Measurements from ENCODE around the gene UBA6.

- TF ChIP-seq, protein P1, sequence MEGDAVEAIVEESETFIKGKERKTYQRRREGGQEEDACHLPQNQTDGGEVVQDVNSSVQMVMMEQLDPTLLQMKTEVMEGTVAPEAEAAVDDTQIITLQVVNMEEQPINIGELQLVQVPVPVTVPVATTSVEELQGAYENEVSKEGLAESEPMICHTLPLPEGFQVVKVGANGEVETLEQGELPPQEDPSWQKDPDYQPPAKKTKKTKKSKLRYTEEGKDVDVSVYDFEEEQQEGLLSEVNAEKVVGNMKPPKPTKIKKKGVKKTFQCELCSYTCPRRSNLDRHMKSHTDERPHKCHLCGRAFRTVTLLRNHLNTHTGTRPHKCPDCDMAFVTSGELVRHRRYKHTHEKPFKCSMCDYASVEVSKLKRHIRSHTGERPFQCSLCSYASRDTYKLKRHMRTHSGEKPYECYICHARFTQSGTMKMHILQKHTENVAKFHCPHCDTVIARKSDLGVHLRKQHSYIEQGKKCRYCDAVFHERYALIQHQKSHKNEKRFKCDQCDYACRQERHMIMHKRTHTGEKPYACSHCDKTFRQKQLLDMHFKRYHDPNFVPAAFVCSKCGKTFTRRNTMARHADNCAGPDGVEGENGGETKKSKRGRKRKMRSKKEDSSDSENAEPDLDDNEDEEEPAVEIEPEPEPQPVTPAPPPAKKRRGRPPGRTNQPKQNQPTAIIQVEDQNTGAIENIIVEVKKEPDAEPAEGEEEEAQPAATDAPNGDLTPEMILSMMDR (IDR thresholded peaks at IDR 0.05; ENCODE audit: low read depth, low read length, poor library complexity, severe bottlenecking), result no peak
- TF ChIP-seq EZH2phosphoT487 (IDR thresholded peaks at IDR 0.05; ENCODE audit: borderline replicate concordance, low read length), result no peak
Observed at GRCh38 chr4:67603310-67604028, 97.5 kb downstream of the UBA6 start.

Measured in DOHH2 (cell line).